HG03108 (cell line): ENCODE results near the gene USP5.

Source experiments
- ATAC-seq: cut with Tn5 transposase; IDR thresholded peaks from one replicate; pipeline ENCODE4 v1.9.1; 2021; ENCODE audit warnings: moderate library complexity; ENCODE audit not compliant: unreplicated experiment

Gene USP5

GRCh38 chr12:6840761-6841515 lies 11.0 kb upstream of the USP5 start, which contains the start of gene GNB3:
TSS of gene GNB3 (plus strand) at chr12:6840925. CDS start at chr12:6841288, 363 bp downstream.
- no peak for ATAC-seq

GRCh38 chr12:6842075-6842474 lies 9.9 kb upstream of the USP5 start:
- no peak for ATAC-seq

DNA sequence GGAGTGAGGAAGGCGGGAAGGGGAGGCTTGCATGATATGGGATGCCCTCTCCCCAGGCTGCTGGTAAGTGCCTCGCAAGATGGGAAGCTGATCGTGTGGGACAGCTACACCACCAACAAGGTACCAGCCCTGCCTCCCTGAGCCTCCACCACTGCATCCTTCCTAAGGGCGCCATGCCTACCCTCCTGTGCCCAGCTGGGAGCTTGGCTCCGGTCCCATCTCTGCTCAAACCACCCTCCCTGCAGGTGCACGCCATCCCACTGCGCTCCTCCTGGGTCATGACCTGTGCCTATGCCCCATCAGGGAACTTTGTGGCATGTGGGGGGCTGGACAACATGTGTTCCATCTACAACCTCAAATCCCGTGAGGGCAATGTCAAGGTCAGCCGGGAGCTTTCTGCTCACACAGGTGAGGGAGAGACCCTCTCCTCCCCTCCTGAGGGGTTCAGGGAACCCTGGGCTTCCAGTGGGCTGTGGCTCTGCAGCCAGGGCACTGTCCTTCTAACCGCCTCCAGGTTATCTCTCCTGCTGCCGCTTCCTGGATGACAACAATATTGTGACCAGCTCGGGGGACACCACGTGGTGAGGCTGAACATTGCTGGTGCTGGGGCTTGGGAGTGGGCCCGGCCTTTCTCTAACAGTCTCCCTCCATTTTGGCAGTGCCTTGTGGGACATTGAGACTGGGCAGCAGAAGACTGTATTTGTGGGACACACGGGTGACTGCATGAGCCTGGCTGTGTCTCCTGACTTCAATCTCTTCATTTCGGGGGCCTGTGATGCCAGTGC lies 8.6 kb upstream of the USP5 start:
- no peak for ATAC-seq

GRCh38 chr12:6845395-6845794 lies 6.6 kb upstream of the USP5 start:
- ATAC-seq, result no peak

- no peak for ATAC-seq
Measured at GRCh38 chr12:6846316-6846869, 5.6 kb upstream of the USP5 start.

GRCh38 chr12:6847676-6848075 lies 4.3 kb upstream of the USP5 start:
- ATAC-seq, result no peak

DNA sequence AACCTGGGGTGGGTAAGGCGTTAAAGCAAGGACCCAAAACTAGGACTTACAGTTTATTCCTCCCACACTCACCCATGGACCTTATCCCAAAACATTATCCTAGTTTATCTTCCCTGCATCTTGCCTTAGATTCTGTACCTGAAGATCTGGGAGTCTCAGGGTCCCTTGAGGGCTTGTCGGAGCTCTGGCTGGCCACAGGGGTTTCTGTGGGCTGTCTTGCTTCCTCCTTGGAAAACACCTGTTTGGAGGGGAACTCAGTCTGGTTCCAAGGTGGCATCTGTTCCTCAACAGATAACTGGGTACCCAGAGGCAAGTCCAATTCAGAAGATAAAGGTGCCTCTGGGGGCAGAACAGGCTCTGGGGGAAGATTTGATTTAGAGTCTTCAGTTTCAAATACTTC lies 2.5 kb upstream of the USP5 start:
- ATAC-seq, result no peak

GRCh38 chr12:6849976-6850560 lies 1.9 kb upstream of the USP5 start:
- no peak for ATAC-seq

DNA sequence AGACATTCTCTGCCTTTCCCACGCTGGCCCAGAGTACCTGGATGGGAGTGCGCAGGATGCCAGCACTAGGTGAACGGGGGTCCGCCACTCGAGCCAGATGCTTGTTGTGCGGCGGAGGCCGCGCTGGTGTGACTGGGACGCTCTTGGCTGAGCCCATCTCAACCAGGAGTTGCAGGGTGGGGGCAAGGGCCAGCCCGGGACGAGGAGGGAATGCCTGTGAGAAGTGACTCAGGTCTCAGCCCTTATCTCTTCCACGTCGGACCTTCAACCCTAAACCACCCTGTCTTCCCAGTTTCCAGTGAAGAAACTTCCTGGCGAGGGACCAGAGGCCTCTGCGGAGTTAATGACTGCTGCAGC lies 1.2 kb upstream of the USP5 start:
- ATAC-seq, result no peak

DNA sequence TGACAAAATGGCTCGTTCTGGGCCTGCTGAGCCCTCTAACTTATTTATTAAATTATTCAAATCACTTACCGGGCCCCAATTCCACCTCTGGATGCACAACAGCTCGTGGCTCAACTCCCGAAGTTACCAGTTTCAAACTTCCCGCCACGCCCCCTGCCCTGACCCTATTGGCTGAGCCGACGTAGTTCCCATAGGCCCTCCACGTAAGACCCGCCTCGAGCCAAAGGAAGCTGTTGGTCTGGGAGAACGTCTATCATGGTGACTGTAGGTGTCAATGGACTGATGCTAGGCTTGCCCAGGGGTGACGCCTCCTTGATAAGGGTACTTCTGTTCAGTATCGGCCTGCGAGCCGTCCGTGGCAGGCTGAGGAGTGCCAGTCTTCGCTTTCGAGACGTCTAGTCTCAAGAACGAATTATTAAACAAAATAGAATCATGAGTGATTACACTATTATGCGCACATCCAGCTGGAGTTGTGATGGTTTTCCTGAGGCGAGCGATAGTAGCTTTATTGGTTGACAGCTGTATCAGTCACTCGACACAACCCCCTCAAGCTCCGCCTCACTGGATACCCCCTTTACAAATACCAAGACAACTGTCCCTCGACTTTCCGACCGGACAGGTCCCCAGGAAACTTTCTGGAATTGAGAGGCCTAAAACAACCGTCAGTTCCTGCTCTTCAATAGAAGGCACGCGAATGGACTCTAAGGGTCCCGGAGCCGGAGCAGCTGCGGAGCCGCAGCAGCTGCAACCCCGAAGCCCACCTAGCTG lies 613 bp upstream of the USP5 start, which contains the start of gene CDCA3:
CDCA3 (minus strand) TSS at position 134 of the 768 bp plus-strand sequence. CDS start 334 bp downstream, outside the sequence.
- peak; percentile 51 for ATAC-seq

GRCh38 chr12:6852651-6853354 lies 853 bp downstream of the USP5 start:
- no peak for ATAC-seq

- ATAC-seq, result no peak
Measured at GRCh38 chr12:6853626-6854025, 1.7 kb downstream of the USP5 start.

DNA sequence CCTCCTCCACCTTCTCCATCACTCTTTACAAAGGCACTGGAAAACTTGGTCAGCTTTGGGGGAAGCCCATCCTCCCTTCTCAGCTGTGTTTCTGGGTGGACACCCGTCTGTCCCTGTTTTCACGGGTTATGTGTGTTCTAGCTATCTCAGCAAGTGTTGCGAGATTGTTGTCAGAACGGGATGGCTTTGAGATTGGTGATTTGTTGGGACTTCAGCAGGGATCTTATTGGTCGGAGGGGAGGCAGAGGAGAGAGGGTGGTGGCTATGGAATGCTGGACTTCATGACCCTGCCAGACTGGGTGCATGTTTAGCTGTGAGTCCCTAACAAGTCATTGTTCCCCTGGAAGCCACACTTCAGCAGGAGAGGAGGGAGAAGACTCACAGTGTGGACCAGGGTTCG lies 2.1 kb downstream of the USP5 start:
- ATAC-seq, result no peak

- no peak for ATAC-seq
Measured at GRCh38 chr12:6855322-6855721, 3.4 kb downstream of the USP5 start.

GRCh38 chr12:6858799-6859198 lies 6.8 kb downstream of the USP5 start:
- ATAC-seq, result no peak

DNA sequence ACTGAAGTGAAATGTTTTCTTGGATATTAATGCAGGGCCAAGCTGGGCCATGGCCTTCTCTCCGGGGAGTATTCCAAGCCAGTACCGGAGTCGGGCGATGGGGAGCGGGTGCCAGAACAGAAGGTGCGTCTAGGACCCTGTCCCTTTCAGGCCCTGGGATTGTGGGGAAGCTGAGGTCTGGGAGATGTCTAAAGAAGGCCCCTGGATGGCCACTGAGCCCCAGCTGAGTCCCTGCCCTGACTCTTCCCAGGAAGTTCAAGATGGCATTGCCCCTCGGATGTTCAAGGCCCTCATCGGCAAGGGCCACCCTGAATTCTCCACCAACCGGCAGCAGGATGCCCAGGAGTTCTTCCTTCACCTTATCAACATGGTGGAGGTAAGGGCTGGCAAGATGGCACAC lies 8.2 kb downstream of the USP5 start:
- no peak for ATAC-seq

DNA sequence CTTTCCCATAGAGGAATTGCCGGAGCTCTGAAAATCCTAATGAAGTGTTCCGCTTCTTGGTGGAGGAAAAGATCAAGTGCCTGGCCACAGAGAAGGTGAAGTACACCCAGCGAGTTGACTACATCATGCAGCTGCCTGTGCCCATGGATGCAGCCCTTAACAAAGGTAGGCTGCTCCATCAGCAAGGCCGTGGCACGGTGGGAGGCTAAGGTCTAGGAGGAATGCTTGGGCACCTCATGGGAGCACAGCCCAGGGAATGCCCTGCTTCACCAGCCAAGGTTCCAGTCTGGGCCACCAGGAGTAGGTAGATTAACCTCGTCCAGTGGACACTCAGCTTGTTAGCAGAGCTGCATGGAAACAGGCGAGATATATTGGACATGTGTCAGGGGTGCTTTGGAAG lies 9.0 kb downstream of the USP5 start:
- ATAC-seq, result no peak

- no peak for ATAC-seq
Measured at GRCh38 chr12:6861391-6861790, 9.4 kb downstream of the USP5 start.

GRCh38 chr12:6863033-6863432 lies 11.1 kb downstream of the USP5 start:
- ATAC-seq, result no peak
